ENCODE data around the gene TSPAN3.

GRCh38 chr15:77009176-77009575 is 61.7 kb downstream of the TSPAN3 start:
- TF ChIP-seq EZH2phosphoT487 (IDR thresholded peaks at IDR 0.05; ENCODE audit: borderline replicate concordance, low read depth, low read length) (no peak), CTCF (conservative IDR thresholded peaks at IDR 0.05; ENCODE audit: low read length) (no peak)

All from OCI-LY7 (cell line).